Measurements from ENCODE around the gene MAPK14. TPM values are rescaled to one million over a fixed set of nuclear protein-coding genes. Genes with fewer than 3 reads are reported as not detected.

The MAPK14 gene
- total and polyA plus RNA-seq, 2 of the 4 experiments (the other 2 are of a cell fraction), result 28.4 to 74.4 TPM

GRCh38 chr6:36078159-36078558 is 50.6 kb downstream of the MAPK14 start:
- no peak overlapping the region for H2AFZ ChIP-seq (replicated peaks; ENCODE audit: low read length, poor library complexity)
- H3K9me1 ChIP-seq (ENCODE audit: insufficient read depth, low read length), result no peaks in the 10 kb centered on the region; the same call in 1 of the 2 replicates
- no peak for DNase-seq
- peaks cover 5% of the 10 kb centered on the region for H4K20me1 ChIP-seq (ENCODE audit: insufficient read depth, low read length)
- no peaks in the 10 kb centered on the region for H3K27me3 ChIP-seq (ENCODE audit: control insufficient read depth, insufficient read depth, low read length)
- H2AK5ac ChIP-seq (ENCODE audit: low read depth, low read length), result no peak overlapping the region
- 80% methylated on average over 1 of the region's 4 CpGs; no CpG with 5 or more reads in 1 of the 2 experiments for WGBS, 2 experiments (ENCODE audit: extremely low coverage in 2 of 2, insufficient read length in 1 of 2)
- no peak overlapping the region for H3K4me3 ChIP-seq (ENCODE audit: insufficient read depth, low read depth, low read length)
- no peak for TF ChIP-seq SMC3 (IDR thresholded peaks at IDR 0.05; ENCODE audit: low read depth, low read length)
- no peak for TF ChIP-seq CEBPB (IDR thresholded peaks at IDR 0.05; ENCODE audit: low read depth, low read length)
- TF ChIP-seq MAZ (IDR thresholded peaks at IDR 0.05; ENCODE audit: borderline replicate concordance, low read depth, low read length), result no peak
- TF ChIP-seq USF2 (IDR thresholded peaks at IDR 0.05; ENCODE audit: low read depth, low read length), result no peak
- TF ChIP-seq CHD1 (IDR thresholded peaks at IDR 0.05; ENCODE audit: low read depth, low read length), result no peak
- no peak for TF ChIP-seq CTCF (conservative IDR thresholded peaks at IDR 0.05; ENCODE audit: low read depth, low read length)
- TF ChIP-seq MXI1 (IDR thresholded peaks at IDR 0.05; ENCODE audit: borderline replicate concordance, low read depth, low read length), result no peak
- TF ChIP-seq ELK1 (IDR thresholded peaks at IDR 0.05; ENCODE audit: borderline replicate concordance, low read depth, low read length), result no peak
- TF ChIP-seq RFX5 (IDR thresholded peaks at IDR 0.05; ENCODE audit: low read depth, low read length), result no peak
- no peak for TF ChIP-seq NFE2L2 (IDR thresholded peaks at IDR 0.05; ENCODE audit: low read depth, low read length)
- no peak for TF ChIP-seq POLR2A (IDR thresholded peaks at IDR 0.05; ENCODE audit: low read depth, low read length)
- TF ChIP-seq RAD21 (IDR thresholded peaks at IDR 0.05; ENCODE audit: low read length), result no peak
- TF ChIP-seq MAFK (IDR thresholded peaks at IDR 0.05; ENCODE audit: low read depth, low read length), result no peak
- TF ChIP-seq BHLHE40 (IDR thresholded peaks at IDR 0.05; ENCODE audit: low read depth, low read length), result no peak
- TF ChIP-seq RCOR1 (IDR thresholded peaks at IDR 0.05; ENCODE audit: insufficient replicate concordance, low read length), result no peak
- TF ChIP-seq FOS (IDR thresholded peaks at IDR 0.05; ENCODE audit: low read depth, low read length), result no peak
- ATAC-seq (ENCODE audit: low read depth), result no peak
- H4K5ac ChIP-seq (ENCODE audit: low read depth, low read length), result no peak overlapping the region
- H3K4me2 ChIP-seq (ENCODE audit: low read depth, low read length), result no peak overlapping the region
- no peak overlapping the region for H3K23ac ChIP-seq (ENCODE audit: low read depth, low read length)
- no peak overlapping the region for H3K9ac ChIP-seq (ENCODE audit: low read depth, low read length)
- no peak overlapping the region for H2BK120ac ChIP-seq (ENCODE audit: low read depth, low read length)
- intact Hi-C loops (cut with micrococcal nuclease), result no loop called here
- H3K79me1 ChIP-seq (ENCODE audit: low read depth in 1 of 2, low read length in 2 of 2), result peaks cover 24 to 32% of the 10 kb centered on the region in 2 experiments; a peak in 3 of 4 replicates
- H3K27ac ChIP-seq (ENCODE audit: insufficient read depth, low read length), result no peak overlapping the region
- no peak overlapping the region for H2BK15ac ChIP-seq (ENCODE audit: low read depth, low read length)
- H3K4ac ChIP-seq (ENCODE audit: low read depth, low read length), result no peak overlapping the region
- H3K4me1 ChIP-seq (ENCODE audit: control insufficient read depth, insufficient read depth, low read length), result no peaks in the 10 kb centered on the region; the same call in 1 of the 2 replicates
- peaks cover 26% of the 10 kb centered on the region for H3K36me3 ChIP-seq (ENCODE audit: control insufficient read depth, insufficient read depth, low read length)
- TSS peak; percentile 8 for BruUV-seq (replicated peaks)
- no peak overlapping the region for H4K8ac ChIP-seq (ENCODE audit: low read depth in 2 of 2, low read length in 2 of 2)
- no peak overlapping the region for H3K18ac ChIP-seq (ENCODE audit: low read depth, low read length)
- H2AK9ac ChIP-seq (replicated peaks; ENCODE audit: low read depth, low read length, poor library complexity), result no peak overlapping the region
- H2BK20ac ChIP-seq (ENCODE audit: low read depth, low read length), result no peak overlapping the region
- no peak overlapping the region for H3K14ac ChIP-seq (replicated peaks; ENCODE audit: low read depth, low read length)
- ChIA-PET CTCF (interaction anchor here (0.8 kb wide), 1 partner anchor 174 kb away, joined by 3 read pairs; no protein-coding TSS in a partner anchor), POLR2A (ENCODE audit: unreplicated experiment) (no interaction called here)
- in situ Hi-C loops (cut with MboI; ENCODE audit: low sequenced_read_pairs), result no loop called here
- no peak overlapping the region for H2BK5ac ChIP-seq (ENCODE audit: low read depth, low read length, poor library complexity, severe bottlenecking)
- H3K9me3 ChIP-seq (ENCODE audit: control insufficient read depth, insufficient read depth, low read length), result peaks cover 1% of the 10 kb centered on the region; the same call in 1 of the 2 replicates
- no peak overlapping the region for H3K56ac ChIP-seq (ENCODE audit: extremely low read depth, insufficient read depth, low read length)
- dilution Hi-C loops (cut with HindIII; ENCODE audit: low sequenced_read_pairs, unreplicated experiment), result no loop called here
- H4K91ac ChIP-seq (ENCODE audit: insufficient read depth, low read depth, low read length), result no peak overlapping the region
